HTERT RPE-1 (cell line): ENCODE results near the gene HMCN1.

Source experiments
- in situ Hi-C: fragments of 300-500 bp; cut with MboI; formaldehyde crosslinking; loops from 4 replicates; pipeline ENCODE4 v1.14.3; 2020; ENCODE audit warnings: low sequenced_read_pairs

The HMCN1 gene

GRCh38 chr1:185803241-185803640 lies 69.0 kb downstream of the HMCN1 start:
- in situ Hi-C loops, result no loop called here

DNA sequence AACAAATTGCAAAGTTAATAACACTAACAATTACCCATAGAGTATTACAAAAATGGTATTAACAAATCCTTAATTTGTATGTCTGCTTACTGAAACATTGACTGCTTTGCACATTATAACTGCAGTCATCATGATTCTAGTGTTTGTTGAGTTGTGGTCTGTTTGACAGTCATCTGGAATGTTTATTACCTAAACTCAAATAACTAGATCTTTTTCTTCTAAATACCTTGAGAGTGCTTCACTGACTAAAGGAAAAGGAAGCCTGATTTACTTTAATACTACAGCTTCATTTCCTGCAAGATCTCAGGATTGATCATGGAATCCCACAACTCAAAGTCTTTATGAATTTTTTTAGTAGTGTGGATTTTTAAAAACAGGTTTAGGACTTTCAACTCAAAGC lies 70.0 kb downstream of the HMCN1 start:
- in situ Hi-C loops, result no loop called here

- in situ Hi-C loops, result no loop called here
These were observed 70.4 kb downstream of the HMCN1 start for GRCh38 chr1:185804608-185805007.

DNA sequence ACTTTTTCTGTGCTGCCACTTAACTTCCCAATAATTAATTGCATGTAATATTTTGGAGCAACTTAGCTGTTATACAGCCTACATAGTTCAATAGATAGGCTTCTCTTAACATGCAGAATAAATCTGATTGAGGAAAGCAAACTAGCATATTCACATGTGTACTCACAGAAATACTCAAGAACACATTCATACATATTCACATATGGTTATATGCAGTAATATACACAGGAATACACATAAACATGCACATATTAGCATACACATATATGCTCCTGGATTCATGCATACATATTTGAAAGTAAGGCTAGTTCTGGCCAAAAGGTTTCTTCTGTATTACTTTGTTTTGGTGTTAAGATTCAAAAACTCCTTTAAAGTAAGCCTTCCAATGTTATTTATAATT lies 73.1 kb downstream of the HMCN1 start:
- in situ Hi-C loops, result no loop called here

DNA sequence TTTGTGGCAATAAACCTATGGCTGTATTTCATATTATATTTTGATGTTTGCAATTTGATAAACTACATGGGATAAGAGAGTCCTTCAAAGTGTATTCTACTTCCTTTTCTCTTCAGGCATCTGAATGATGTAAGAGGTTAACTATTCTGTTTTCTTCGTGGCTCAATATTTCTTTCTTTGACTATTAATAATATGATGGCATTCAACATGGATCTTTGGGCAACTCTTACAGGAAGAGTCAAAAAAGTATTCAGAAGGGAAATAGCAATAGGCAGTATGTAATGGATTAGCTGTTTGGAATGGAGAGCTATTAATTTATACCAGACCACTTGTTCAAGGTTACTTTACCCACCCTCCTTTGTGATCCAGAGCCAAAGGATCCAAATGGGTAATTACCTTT lies 74.4 kb downstream of the HMCN1 start:
- in situ Hi-C loops, result no loop called here

DNA sequence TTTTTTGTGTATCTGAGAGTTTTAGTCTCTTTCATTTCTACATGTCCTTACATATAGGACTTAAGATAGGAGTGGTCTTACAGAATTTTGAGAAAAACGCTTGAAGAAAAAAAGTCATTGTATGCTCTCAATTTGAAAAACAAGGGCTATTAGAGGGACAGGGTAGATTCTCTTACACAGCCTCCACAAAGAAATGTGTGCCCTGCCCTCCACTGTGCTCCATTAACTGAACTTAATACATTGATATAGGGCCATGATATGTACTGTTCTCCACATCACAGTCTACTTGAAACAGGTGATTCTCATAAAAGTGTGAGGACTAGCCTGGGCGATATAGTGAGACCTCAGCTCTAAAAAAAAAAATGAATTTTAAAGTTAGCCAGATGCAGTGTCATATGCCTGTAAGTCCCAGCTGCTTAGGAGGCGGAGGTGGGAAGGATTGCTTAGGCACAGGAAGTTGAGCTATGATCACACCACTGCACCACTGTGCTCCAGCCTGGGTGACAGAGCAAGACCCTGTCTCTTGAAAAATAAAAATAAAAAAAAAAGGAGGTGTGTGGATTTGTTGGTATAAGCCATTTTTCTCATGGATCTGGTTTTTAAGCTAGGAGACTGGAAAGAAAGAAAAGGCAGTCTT lies 77.0 kb downstream of the HMCN1 start:
- in situ Hi-C loops, result no loop called here

- in situ Hi-C loops, result no loop called here
These were observed 78.7 kb downstream of the HMCN1 start for GRCh38 chr1:185812934-185813333.

- in situ Hi-C loops, result no loop called here
These were observed 79.3 kb downstream of the HMCN1 start for GRCh38 chr1:185813401-185813979.

- in situ Hi-C loops, result no loop called here
These were observed 82.3 kb downstream of the HMCN1 start for GRCh38 chr1:185816460-185816859.

GRCh38 chr1:185819798-185820197 lies 85.6 kb downstream of the HMCN1 start:
- in situ Hi-C loops, result no loop called here

DNA sequence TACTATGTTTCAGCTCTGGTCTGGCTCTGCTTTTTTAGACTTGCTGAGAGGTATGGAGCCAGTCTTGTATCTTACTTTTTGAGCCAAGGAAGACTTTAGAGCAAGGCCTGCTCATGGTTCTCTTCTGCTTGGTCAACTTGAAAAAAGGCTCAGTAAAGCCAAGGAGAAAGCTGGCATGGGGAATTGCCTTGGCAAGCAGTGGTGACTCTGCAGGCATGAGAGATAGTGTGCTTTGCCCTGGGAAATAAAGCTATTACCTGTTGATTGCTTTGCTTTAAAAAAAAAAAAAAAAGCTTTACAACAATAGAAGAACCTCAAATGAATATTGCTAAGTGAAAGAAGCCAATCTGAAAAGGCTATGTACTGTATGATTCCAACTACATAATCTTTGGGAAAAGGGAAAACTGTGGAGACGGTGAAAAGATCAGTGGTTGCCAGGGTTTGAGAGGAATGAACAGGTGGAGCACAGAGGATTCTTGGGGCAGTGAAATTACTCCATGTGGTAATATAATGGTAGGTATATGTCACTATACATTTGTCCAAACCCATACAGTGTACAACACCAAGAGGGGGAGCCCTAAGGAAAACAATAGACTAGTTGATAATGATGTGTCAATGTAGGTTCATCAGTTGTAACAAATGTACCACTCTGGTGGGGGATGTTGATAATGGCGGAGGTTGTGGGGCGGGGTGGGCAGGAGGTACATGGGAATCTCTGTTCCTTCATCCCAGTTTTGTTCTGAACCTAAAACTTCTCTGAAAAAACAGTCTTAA lies 87.6 kb downstream of the HMCN1 start:
- in situ Hi-C loops, result no loop called here

DNA sequence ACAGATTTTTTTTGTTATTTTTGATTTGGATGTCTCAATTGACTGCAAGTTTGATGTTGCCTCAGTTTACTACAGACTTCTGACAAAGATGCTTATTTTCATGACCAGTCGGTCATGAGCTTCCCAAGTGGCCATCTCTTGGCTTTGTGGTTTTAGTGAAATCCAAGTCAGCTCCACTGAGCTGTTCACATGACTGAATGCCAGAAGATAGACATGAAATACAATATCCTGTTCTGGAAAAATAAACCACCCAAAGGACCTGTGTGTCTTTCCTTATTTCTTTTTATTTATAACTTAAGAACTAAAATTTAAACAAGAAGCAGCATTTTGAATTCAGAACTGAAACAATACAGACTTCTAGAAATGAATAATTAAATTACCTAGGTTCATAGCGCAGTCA lies 89.3 kb downstream of the HMCN1 start:
- in situ Hi-C loops, result no loop called here

DNA sequence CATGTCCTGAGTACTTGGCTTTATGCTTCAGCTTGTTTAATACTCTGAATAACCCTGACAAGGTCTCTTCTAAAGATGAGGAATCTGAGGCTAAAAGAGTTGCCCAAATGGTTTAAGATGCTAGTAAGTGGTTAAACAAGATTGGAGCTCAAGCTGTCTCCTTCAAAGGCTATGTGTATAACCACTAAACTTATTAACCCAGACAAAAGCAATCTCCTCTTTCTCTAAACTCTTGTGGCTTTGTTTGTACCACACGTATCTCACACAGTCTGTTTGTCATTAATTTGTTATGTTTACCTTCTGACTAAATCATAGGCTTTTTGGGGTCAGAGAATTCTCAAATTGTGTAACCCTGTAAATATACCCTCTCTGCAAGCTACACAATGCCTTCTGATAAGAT lies 89.9 kb downstream of the HMCN1 start:
- in situ Hi-C loops, result no loop called here

- in situ Hi-C loops, result no loop called here
These were observed 91.4 kb downstream of the HMCN1 start for GRCh38 chr1:185825556-185825955.

DNA sequence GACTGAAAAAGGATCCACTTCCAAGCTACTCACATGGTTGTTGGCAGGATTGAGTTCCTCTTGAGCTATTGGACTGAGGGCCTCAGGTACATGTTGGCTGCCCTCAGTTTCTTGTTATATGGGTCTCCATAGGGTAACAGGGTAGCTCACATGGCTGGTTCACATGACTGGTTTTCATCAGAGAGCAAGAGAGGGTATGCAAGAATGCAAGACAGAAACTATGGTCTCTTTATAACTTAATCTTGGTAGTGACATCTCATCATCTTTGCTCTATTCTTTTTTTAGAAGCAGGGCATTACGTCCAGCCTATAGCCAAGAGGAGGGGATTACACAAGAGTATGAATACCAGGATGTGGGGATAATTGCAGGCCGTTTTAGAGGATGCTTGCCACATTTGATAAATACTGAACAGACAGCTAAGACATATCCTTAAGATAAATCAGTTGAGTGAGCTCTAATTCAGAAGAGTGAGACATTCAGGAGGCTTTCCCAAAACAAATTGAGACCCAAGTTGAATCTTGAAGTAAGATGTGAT lies 100.2 kb downstream of the HMCN1 start:
- in situ Hi-C loops, result no loop called here

- in situ Hi-C loops, result no loop called here
These were observed 101.0 kb downstream of the HMCN1 start for GRCh38 chr1:185835191-185835590.

GRCh38 chr1:185837711-185838110 lies 103.5 kb downstream of the HMCN1 start:
- in situ Hi-C loops, result no loop called here

GRCh38 chr1:185838111-185838510 lies 103.9 kb downstream of the HMCN1 start:
- in situ Hi-C loops, result no loop called here

- in situ Hi-C loops, result no loop called here
These were observed 106.7 kb downstream of the HMCN1 start for GRCh38 chr1:185840880-185841279.

- in situ Hi-C loops, result no loop called here
These were observed 109.2 kb downstream of the HMCN1 start for GRCh38 chr1:185843297-185843869.

- in situ Hi-C loops, result no loop called here
These were observed 109.8 kb downstream of the HMCN1 start for GRCh38 chr1:185843986-185844385.
